Activated CD8-positive, alpha-beta memory T cell treated with anti-CD3 and anti-CD28 coated beads, Interleukin-2, amount 50 U/mL, for 1 hour (primary cell): ENCODE results near the gene CCDC70.
"Not testable (repeated sequence)": the region's sequence is repeated elsewhere in the genome, so short reads cannot be mapped to it uniquely, and the experiment has no call there.

Experiments
- DNase-seq: peaks from one replicate; pipeline ENCODE4 v3.0.0-alpha.2; 2020; ENCODE audit errors: extremely low read depth

The CCDC70 gene

DNA sequence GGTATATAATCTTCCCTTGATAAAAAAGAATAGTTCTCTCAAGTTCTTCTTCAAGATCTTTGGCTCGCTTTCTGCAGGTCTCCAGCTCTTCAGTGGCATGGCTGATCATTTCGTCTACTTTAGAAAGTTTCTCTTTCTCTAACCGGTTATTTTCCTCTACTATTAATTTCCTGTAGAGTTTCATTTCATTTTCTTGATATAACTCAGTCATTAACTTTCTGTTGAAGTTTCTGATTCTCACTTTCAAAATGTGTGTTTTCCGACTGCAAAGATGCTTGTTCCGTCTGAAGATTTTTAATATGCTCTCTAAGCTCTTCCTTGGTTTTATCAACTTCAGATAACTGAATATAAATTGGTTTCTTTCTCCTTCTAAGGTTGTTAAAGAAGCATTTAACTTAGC is 47.5 kb downstream of the CCDC70 start:
- DNase-seq: not testable (repeated sequence)

DNA sequence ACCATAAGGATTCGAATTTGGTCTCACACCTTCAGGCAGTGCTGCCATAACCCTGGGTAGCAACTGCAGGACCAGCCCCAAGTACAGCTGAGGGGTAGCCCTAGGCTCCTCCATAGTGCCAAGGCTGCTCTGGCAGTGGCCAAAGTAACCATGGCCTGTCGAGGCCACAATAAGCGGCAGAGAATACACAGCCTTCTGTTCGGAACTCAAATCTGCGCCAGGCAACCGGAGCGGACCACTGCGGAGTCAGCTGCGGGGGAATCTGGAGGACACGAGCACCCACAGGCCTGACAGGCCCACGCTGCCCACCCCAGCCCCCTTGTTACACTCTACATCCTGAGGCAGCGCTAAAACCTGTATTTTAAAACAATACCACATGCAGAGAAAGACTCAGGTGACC is 48.7 kb downstream of the CCDC70 start:
- no peak for DNase-seq

DNA sequence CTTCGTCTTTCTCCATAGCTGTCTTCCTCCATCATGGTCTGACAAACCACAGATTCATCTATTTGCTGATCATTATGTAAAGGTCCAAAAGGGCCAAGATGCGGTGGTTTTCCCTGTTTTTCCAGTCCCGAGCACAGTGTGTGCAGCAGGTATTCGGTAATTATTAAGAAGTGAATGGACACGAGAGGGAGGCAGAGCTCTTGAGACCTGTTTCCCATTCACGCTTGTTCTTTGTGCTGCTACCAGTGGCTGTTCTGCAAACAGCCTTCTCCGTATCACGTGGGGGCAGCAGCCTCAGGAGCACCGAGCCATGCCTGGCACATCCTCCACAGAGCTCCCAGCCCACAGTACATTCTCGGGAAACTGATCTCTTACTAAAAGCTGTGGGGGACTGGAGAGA is 50.3 kb downstream of the CCDC70 start:
- no peak for DNase-seq

DNA sequence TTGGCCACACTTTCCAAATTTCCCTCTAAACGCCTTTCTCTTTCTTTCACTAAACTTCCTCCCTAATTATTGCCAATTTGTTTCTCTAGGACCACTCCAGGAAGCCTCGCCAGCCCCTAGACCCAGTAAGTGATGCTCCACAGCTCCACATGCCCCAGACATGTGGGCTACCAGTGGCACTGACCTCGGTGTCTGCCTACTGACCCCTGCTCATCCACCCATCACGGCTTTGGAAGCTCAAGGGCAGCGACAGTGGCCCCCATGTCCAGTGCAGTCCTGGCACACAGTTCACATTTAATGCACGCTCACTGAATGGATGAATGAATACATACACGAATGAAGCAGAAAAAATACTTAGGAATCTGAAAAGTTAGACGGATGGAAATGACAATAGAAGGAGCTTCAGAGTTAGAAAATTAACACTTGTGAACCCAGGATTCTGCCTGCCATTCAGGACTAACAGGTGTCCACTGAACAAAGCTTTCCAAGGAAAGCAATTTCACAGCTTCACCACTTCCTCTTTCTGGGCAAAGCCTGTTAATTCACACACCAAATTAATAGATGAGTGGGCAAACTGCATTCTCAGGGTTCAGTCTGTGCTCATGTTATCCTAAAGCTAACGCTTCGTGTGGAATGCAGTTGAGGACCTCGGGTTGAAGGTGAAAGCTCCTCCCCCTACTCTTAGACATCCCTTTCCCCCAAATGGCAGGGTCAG is 50.9 kb downstream of the CCDC70 start:
- no peak for DNase-seq

DNA sequence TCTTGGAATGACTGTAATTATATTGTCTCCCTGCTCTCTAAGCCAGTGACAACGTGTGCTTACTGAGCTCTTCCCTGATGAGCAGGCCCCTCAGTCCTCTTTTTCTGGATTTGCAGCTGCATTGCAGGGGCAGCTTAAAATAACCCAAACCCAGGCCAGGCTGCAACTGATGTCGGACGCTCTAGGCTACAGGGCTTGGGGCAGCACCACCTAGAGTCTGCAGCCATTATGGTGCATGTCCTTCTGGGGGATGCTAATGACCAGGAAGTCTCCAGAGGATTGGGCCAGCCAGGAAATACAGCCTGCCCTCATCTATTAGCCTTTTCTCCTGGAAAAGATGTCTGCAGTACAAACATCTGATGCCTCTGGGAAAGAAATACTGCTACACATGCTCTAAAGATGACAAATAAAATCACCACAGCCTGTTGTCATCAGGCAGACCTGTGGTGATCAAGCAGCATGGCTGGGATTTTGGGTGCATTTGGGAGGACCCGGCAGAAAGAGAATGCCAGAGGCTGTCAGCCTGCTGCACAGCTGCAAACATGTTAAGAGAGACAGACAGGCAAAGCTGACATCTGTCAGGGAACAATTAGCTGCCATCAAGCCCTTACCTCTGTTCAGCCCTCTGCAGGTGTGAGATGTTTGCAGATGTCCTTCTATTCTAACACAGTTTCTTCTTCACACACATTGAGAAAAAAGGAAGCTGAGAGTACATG is 51.8 kb downstream of the CCDC70 start:
- no peak for DNase-seq

DNA sequence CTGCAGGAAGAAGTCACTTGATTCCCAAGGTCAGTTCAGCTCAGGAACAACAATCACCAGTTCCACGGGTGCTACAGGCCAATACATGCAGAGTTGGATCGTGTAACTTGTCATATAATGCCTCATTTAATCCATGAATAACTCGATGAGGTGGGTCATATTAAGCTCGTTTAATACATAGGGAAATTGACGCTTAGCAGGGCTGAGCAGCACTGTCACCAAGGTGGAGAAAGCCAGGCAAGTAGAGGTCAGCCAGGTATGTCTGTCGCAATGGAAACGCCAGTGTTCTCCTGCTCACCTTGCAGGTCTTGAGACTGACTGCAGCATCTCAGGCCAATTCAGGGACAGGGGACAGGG is 52.3 kb downstream of the CCDC70 start:
- no peak for DNase-seq
